ENCODE measurements around the gene SIMC1.
A peak's percentile ranks its signal among the peaks of the same experiment; 100 is the strongest.

SIMC1 gene

DNA sequence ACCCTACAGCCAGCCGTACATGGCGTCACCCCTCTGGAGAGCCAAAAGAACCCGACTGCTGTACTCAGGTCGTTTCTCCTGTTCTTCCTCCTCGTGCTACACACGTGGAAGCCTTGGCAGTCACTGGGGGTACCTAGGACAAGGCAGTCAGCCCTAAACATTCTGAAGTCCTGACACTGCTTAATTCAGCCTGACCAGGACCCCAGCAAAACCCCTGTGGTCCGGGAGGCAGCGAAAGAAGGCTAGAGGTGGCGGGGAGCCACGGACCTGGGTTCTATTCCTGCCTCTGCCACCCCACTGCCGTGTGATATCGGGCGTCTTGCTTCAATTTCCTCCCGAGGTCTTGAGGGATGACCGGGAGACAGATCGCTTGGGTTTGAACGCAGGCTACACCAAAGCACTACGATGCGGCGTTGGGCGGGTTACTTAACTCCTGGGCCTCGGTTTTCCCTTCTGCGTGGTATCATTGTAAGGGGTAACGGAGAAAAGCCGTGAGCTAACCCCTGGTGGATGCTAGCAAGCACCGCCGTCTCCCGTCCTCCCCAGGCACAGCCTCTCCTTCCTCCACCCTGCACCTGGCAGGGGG, 126.6 kb downstream of the SIMC1 start:
- Histone ChIP-seq H3K9me3 (ENCODE audit: insufficient read depth, low read length) (no peaks in the 10 kb centered on the region), H3K36me3 (ENCODE audit: insufficient read depth, insufficient read length, low read length) (peaks cover 22% of the 10 kb centered on the region), H3K9ac (ENCODE audit: insufficient read length, low read depth) (peak overlapping the region; percentile 56), H3K27me3 (ENCODE audit: insufficient read depth, insufficient read length) (peaks cover 50% of the 10 kb centered on the region), H3K4me1 (ENCODE audit: insufficient read depth, insufficient read length) (peaks cover 2% of the 10 kb centered on the region), H3K4me3 (ENCODE audit: insufficient read length, low read depth) (peak overlapping the region; percentile 72)
- TF ChIP-seq YY1 (IDR thresholded peaks at IDR 0.05; ENCODE audit: insufficient read depth, insufficient read length): no peak
- no peak for TF ChIP-seq ZNF274 (IDR thresholded peaks at IDR 0.05; ENCODE audit: low read depth, low read length)
- no peak for TF ChIP-seq SUZ12 (IDR thresholded peaks at IDR 0.05; ENCODE audit: extremely low read depth, insufficient read depth, insufficient read length)
- DNase-seq (ENCODE audit: low read depth, low spot score): no peak

DNA sequence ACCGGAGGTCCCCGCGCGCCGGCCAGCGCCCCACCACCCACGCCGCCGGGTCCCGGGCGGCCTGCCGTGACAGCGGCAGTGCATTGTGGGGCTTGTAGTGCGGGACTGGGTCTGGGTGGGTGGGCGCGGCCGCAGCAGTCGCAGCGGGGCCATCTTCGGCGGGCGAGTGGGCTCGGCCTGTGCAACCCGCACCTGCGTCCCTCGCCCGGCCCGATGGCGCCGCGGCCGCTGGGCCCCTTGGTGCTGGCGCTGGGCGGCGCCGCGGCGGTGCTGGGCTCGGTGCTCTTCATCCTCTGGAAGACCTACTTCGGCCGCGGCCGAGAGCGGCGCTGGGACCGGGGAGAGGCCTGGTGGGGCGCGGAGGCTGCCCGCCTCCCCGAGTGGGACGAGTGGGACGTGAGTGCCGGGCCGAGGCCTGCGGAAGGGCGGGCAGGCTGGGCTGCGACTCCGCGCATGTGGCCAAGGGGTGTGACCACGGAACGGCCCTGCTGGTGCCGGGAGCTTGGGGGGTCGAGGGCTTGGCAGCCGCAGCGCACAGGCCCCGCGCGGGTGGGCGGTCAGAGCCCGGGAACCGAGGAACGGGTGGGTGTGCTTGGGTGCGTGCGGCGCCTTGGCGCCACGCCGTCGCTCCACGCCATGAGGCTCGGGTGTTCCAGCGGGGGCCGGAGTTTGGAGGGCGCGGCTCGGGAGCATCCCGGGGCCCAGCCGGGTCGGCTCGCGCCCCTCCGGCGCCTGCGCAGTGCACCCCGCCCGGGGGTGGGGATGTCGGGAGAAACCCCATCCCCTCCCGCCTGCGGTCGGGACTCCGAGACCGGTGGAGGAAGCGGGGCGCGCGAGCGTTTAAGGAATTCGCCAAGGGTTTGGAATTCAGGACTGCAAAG, 127.4 kb downstream of the SIMC1 start, which contains the start of gene ARL10:
TSS of gene ARL10 (plus strand) at position 137 of the 881 bp plus-strand sequence. CDS start at position 214, 77 bp downstream.
- DNase-seq (ENCODE audit: low read depth, low spot score): no peak
- Histone ChIP-seq H3K9ac (ENCODE audit: insufficient read length, low read depth) (peak within 1 kb of the TSS; percentile 85), H3K9me3 (ENCODE audit: insufficient read depth, low read length) (no peaks in the 10 kb centered on the region), H3K4me1 (ENCODE audit: insufficient read depth, insufficient read length) (peaks cover 2% of the 10 kb centered on the region), H3K36me3 (ENCODE audit: insufficient read depth, insufficient read length, low read length) (peaks cover 26% of the 10 kb centered on the region), H3K27me3 (ENCODE audit: insufficient read depth, insufficient read length) (peaks cover 50% of the 10 kb centered on the region), H3K4me3 (ENCODE audit: insufficient read length, low read depth) (peak within 1 kb of the TSS; percentile 72)
- TF ChIP-seq SUZ12 (IDR thresholded peaks at IDR 0.05; ENCODE audit: extremely low read depth, insufficient read depth, insufficient read length) (no peak), YY1 (IDR thresholded peaks at IDR 0.05; ENCODE audit: insufficient read depth, insufficient read length) (no peak), ZNF274 (IDR thresholded peaks at IDR 0.05; ENCODE audit: low read depth, low read length) (no peak)

DNA sequence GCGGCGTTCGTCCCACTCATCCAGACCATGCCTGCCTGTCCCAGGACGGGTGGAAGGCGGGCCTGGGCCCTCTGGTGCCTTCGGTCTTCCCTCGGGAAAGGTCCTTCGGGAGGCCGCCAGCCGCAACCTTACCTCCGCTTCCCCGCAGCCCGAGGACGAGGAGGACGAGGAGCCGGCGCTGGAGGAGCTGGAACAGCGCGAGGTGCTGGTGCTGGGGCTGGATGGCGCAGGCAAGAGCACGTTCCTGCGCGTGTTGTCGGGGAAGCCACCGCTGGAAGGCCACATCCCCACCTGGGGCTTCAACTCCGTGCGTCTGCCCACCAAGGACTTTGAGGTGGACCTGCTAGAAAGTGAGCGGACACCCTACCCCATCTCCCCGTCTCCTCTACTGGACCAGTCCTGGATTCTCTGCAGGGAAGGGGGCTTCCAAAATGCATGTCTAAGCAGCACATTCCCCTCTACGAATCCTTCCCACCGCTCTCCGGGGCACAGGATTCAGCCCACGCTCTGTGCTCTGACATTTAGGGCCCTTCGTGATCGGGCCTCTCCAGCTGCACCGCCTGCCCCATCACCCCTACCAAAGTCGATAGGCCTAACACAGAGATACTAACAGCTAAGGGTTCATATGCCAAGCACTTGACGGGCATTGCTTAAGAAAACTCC, 128.1 kb downstream of the SIMC1 start:
- no peak for DNase-seq (ENCODE audit: low read depth, low spot score)
- Histone ChIP-seq H3K9ac (ENCODE audit: insufficient read length, low read depth) (peak overlapping the region; percentile 85), H3K4me1 (ENCODE audit: insufficient read depth, insufficient read length) (peaks cover 2% of the 10 kb centered on the region), H3K27me3 (ENCODE audit: insufficient read depth, insufficient read length) (peaks cover 50% of the 10 kb centered on the region), H3K4me3 (ENCODE audit: insufficient read length, low read depth) (peak overlapping the region; percentile 72), H3K9me3 (ENCODE audit: insufficient read depth, low read length) (no peaks in the 10 kb centered on the region), H3K36me3 (ENCODE audit: insufficient read depth, insufficient read length, low read length) (peaks cover 28% of the 10 kb centered on the region)
- TF ChIP-seq YY1 (IDR thresholded peaks at IDR 0.05; ENCODE audit: insufficient read depth, insufficient read length): no peak
- TF ChIP-seq ZNF274 (IDR thresholded peaks at IDR 0.05; ENCODE audit: low read depth, low read length): no peak
- TF ChIP-seq SUZ12 (IDR thresholded peaks at IDR 0.05; ENCODE audit: extremely low read depth, insufficient read depth, insufficient read length): peak; percentile 53

DNA sequence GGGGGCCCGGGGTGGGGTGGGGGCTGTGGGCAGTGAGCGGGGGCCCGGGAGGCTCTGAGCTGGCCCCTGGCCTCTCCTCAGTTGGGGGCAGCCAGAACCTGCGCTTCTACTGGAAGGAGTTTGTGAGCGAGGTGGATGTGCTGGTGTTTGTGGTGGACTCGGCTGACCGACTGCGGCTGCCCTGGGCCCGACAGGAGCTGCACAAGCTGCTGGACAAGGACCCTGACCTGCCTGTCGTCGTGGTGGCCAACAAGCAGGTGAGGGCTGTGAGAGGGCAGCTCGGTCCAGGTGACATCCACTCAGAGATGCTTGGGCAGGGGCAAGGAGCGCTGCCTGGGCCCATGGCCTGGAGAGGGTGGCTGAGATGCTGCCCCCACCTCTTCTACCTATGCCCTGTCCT, 130.5 kb downstream of the SIMC1 start:
- peaks cover 5% of the 10 kb centered on the region for H3K4me1 ChIP-seq (ENCODE audit: insufficient read depth, insufficient read length)
- no peak overlapping the region for H3K9ac ChIP-seq (ENCODE audit: insufficient read length, low read depth)
- DNase-seq (ENCODE audit: low read depth, low spot score): no peak
- peaks cover 31% of the 10 kb centered on the region for H3K27me3 ChIP-seq (ENCODE audit: insufficient read depth, insufficient read length)
- no peak overlapping the region for H3K4me3 ChIP-seq (ENCODE audit: insufficient read length, low read depth)
- H3K36me3 ChIP-seq (ENCODE audit: insufficient read depth, insufficient read length, low read length): peaks cover 46% of the 10 kb centered on the region
- TF ChIP-seq ZNF274 (IDR thresholded peaks at IDR 0.05; ENCODE audit: low read depth, low read length) (no peak), SUZ12 (IDR thresholded peaks at IDR 0.05; ENCODE audit: extremely low read depth, insufficient read depth, insufficient read length) (no peak), YY1 (IDR thresholded peaks at IDR 0.05; ENCODE audit: insufficient read depth, insufficient read length) (no peak)
- no peaks in the 10 kb centered on the region for H3K9me3 ChIP-seq (ENCODE audit: insufficient read depth, low read length)

GRCh38 chr5:176369934-176370711, 131.9 kb downstream of the SIMC1 start:
- H3K4me1 ChIP-seq (ENCODE audit: insufficient read depth, insufficient read length): peaks cover 2% of the 10 kb centered on the region
- no peak overlapping the region for H3K4me3 ChIP-seq (ENCODE audit: insufficient read length, low read depth)
- no peak for TF ChIP-seq SUZ12 (IDR thresholded peaks at IDR 0.05; ENCODE audit: extremely low read depth, insufficient read depth, insufficient read length)
- no peak for TF ChIP-seq ZNF274 (IDR thresholded peaks at IDR 0.05; ENCODE audit: low read depth, low read length)
- TF ChIP-seq YY1 (IDR thresholded peaks at IDR 0.05; ENCODE audit: insufficient read depth, insufficient read length): no peak
- H3K27me3 ChIP-seq (ENCODE audit: insufficient read depth, insufficient read length): peaks cover 17% of the 10 kb centered on the region
- DNase-seq (ENCODE audit: low read depth, low spot score): no peak
- peaks cover 46% of the 10 kb centered on the region for H3K36me3 ChIP-seq (ENCODE audit: insufficient read depth, insufficient read length, low read length)
- no peaks in the 10 kb centered on the region for H3K9me3 ChIP-seq (ENCODE audit: insufficient read depth, low read length)
- H3K9ac ChIP-seq (ENCODE audit: insufficient read length, low read depth): no peak overlapping the region

DNA sequence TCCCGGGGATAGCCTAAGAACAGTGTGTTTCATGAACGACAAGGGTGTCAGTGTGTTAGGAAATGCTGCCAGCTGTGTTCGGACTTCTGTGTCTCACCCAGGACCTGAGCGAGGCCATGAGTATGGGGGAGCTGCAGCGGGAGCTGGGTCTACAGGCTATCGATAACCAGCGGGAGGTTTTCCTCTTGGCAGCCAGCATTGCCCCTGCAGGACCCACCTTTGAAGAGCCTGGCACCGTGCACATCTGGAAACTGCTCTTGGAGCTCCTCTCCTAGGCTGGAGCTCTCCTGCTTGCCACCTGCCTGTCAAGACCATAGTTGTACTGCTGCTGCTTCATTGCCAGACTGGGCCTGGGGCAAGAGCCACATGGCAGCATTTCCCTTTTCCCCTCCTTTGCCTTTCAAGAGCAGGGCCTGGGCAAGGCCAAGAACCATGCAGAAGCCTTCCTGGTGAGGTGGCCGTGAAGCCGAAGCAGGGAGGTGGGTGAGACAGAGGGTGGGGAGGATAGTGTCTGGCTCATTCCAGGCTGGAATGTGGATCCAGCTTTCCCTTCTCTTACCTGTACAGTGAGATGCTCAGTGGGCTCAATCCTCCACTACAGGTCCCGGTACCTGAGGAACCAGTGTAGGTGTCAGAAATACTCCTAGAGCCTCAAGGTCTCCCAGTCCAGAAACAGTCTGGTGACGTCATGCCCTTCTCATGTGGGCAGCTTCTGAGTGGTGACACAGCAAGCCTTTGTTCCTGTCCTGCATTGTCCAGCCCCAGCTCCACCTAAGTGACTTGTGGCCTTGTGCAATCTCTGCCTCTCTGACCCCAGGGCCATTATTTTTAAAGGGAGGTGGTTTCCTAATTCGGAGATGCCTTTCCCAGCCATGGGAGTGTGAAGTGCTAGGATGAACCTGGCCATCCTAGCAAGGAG, 133.7 kb downstream of the SIMC1 start:
- Histone ChIP-seq H3K4me1 (ENCODE audit: insufficient read depth, insufficient read length) (peaks cover 2% of the 10 kb centered on the region), H3K4me3 (ENCODE audit: insufficient read length, low read depth) (no peak overlapping the region), H3K9me3 (ENCODE audit: insufficient read depth, low read length) (no peaks in the 10 kb centered on the region), H3K36me3 (ENCODE audit: insufficient read depth, insufficient read length, low read length) (peaks cover 45% of the 10 kb centered on the region), H3K27me3 (ENCODE audit: insufficient read depth, insufficient read length) (no peaks in the 10 kb centered on the region), H3K9ac (ENCODE audit: insufficient read length, low read depth) (no peak overlapping the region)
- no peak for DNase-seq (ENCODE audit: low read depth, low spot score)
- TF ChIP-seq ZNF274 (IDR thresholded peaks at IDR 0.05; ENCODE audit: low read depth, low read length) (no peak), YY1 (IDR thresholded peaks at IDR 0.05; ENCODE audit: insufficient read depth, insufficient read length) (no peak), SUZ12 (IDR thresholded peaks at IDR 0.05; ENCODE audit: extremely low read depth, insufficient read depth, insufficient read length) (no peak)

Measured in NT2/D1 (cell line).